SH-SY5Y (cell line): ENCODE measurements around the gene PCYT2.

ENCODE experiments used
- GATA2 ChIP-seq: IDR thresholded peaks from 2 replicates; pipeline ENCODE4 v1.6.1; 2011; ENCODE audit warnings: mild to moderate bottlenecking, low read depth, low read length
- GATA3 ChIP-seq: IDR thresholded peaks from 2 replicates; pipeline ENCODE4 v1.6.1; 2011; ENCODE audit warnings: low read depth, mild to moderate bottlenecking, low read length, moderate library complexity

DNA sequence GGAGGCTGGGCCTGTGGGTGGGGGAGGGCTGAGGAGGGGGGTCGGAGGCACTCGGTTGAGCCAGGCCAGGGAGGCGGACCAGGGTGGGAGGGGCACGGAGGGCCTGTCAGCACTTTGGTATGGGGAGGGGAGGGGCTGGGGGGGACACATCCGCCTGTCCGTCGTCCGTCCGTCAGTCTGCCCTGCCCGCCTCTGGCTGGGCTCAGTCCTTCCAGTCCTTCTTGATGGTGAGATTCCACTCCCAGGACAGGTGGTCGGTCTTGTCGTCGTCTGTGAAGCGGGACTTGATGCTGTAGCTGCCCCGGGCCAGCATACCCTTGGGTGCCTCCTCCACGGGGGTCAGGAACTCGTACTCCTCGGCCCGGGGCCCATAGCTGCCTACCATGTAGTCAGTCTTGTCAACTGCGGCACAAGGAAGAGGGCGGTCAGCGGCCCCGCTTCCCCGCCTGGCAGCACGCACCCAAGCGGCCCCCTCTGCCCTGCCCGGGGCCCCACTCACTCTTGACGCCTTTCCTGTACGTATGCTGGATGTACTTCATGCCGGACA, 42.5 kb downstream of the PCYT2 start:
- TF ChIP-seq GATA2 (no peak), GATA3 (no peak)
